ENCODE measurements around the gene RPS6KA4. TPM values are rescaled to one million over a fixed set of nuclear protein-coding genes. Genes with fewer than 3 reads are reported as not detected.
A peak's percentile ranks its signal among the peaks of the same experiment; 100 is the strongest.

RPS6KA4 gene
- total and polyA plus RNA-seq, 2 of the 13 experiments (the other 11 are each of a cell fraction or from before 2014, with no cell fraction given), result 8.9 to 14.2 TPM

GRCh38 chr11:64358907-64359711, at the start of gene RPS6KA4 (continued):
- TF ChIP-seq ZHX2 (IDR thresholded peaks at IDR 0.05; ENCODE audit: low read depth) (no peak), ZHX2 (CRISPR knock-in tag; IDR thresholded peaks at IDR 0.05; ENCODE audit: borderline replicate concordance) (no peak), RARG (CRISPR knock-in tag; IDR thresholded peaks at IDR 0.05; ENCODE audit: low read depth) (no peak), ZNF337 (CRISPR knock-in tag; IDR thresholded peaks at IDR 0.05; ENCODE audit: borderline replicate concordance, low read depth) (no peak), ZNF788 (CRISPR knock-in tag; IDR thresholded peaks at IDR 0.05; ENCODE audit: borderline replicate concordance) (no peak), ZNF251 (CRISPR knock-in tag; IDR thresholded peaks at IDR 0.05) (no peak), ZBED4 (CRISPR knock-in tag; IDR thresholded peaks at IDR 0.05; ENCODE audit: borderline replicate concordance) (0 out of 2 replicates have a peak, but pooled peaks have one; percentile 9), ZC3H13 (CRISPR knock-in tag; IDR thresholded peaks at IDR 0.05) (no peak), RARA (CRISPR knock-in tag; IDR thresholded peaks at IDR 0.05) (no peak), KDM6A (CRISPR knock-in tag; IDR thresholded peaks at IDR 0.05; ENCODE audit: low read depth) (no peak), NAIF1 (CRISPR knock-in tag; IDR thresholded peaks at IDR 0.05; ENCODE audit: borderline replicate concordance) (no peak), ZBTB1 (CRISPR knock-in tag; IDR thresholded peaks at IDR 0.05; ENCODE audit: borderline replicate concordance) (no peak), EEA1 (CRISPR knock-in tag; IDR thresholded peaks at IDR 0.05; ENCODE audit: borderline replicate concordance) (peak; percentile 89; the same call in 1 of the 2 replicates), WIZ (CRISPR knock-in tag; IDR thresholded peaks at IDR 0.05) (no peak), PPARG (CRISPR knock-in tag; conservative IDR thresholded peaks at IDR 0.05) (no peak), ZNF30 (CRISPR knock-in tag; IDR thresholded peaks at IDR 0.05) (no peak), CCDC6 (CRISPR knock-in tag; IDR thresholded peaks at IDR 0.05) (no peak)
- TF ChIP-seq, protein P1, sequence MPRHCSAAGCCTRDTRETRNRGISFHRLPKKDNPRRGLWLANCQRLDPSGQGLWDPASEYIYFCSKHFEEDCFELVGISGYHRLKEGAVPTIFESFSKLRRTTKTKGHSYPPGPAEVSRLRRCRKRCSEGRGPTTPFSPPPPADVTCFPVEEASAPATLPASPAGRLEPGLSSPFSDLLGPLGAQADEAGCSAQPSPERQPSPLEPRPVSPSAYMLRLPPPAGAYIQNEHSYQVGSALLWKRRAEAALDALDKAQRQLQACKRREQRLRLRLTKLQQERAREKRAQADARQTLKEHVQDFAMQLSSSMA (CRISPR knock-in tag; IDR thresholded peaks at IDR 0.05), result no peak
